Measurements from ENCODE around the gene PKHD1. TPM values are rescaled to one million over a fixed set of nuclear protein-coding genes. Genes with fewer than 3 reads are reported as not detected.
A peak's percentile ranks its signal among the peaks of the same experiment; 100 is the strongest.

PKHD1 gene
- under 0.01 TPM in 1 of 2 replicates, not detected in the other for total RNA-seq (2014; rRNA removed; shearing (Covaris generic))

GRCh38 chr6:52087498-52087999 is at the start of gene PKHD1:
Gene PKHD1 (minus strand): TSS chr6:52087613. CDS start chr6:52084933, 2,680 bp downstream.
- DNase-seq (ENCODE audit: low read depth) = peak; percentile 20

GRCh38 chr6:52136934-52137467 is 49.6 kb upstream of the PKHD1 start:
- no peak for DNase-seq (ENCODE audit: low read depth)

- no peak for DNase-seq (ENCODE audit: low read depth)
These were observed 48.6 kb upstream of the PKHD1 start for GRCh38 chr6:52136055-52136454.

GRCh38 chr6:52135217-52135616 is 47.8 kb upstream of the PKHD1 start:
- no peak for DNase-seq (ENCODE audit: low read depth)

- DNase-seq (ENCODE audit: low read depth) = no peak
These were observed 46.6 kb upstream of the PKHD1 start for GRCh38 chr6:52134011-52134410.

- no peak for DNase-seq (ENCODE audit: low read depth)
These were observed 45.9 kb upstream of the PKHD1 start for GRCh38 chr6:52133324-52133723.

GRCh38 chr6:52132292-52132691 is 44.9 kb upstream of the PKHD1 start:
- no peak for DNase-seq (ENCODE audit: low read depth)

DNA sequence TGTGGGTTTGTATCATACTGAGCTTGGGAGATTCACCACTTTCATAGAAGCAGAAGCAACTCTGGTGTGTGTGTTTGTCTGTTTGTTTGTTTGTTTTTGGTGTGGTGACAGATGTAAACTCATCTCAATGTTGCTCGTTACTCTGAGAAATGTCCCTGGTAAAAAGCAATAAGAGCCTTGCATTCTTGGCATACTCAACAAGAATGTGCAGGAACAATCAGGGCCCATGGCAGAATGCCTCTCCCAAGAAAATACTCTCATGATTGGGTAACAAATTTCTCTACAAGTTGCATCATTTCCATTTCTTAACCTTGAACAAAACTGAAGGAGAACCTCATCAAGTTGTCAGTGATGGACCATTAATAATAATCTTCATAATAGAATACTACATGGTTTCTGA is 43.0 kb upstream of the PKHD1 start:
- DNase-seq (ENCODE audit: low read depth) = no peak

- no peak for DNase-seq (ENCODE audit: low read depth)
These were observed 40.5 kb upstream of the PKHD1 start for GRCh38 chr6:52127957-52128356.

DNA sequence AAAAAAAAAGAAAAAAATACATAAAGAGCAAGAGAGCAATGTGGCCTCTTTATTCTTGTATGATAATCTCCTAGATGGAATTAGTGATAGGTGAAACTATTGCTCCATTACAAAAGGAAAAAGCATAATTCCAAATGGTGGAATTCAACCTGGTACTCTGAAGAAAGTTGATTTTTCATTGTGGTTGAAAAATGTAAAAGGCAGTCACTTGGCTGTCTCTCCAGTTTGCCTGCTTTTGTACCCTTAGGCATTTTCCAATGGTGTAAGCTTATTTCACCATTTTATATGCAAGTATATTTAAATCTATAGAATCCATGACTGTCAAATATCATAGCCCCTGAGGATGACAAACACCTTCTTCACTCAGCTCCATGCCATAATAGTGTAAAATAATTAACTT is 38.8 kb upstream of the PKHD1 start:
- no peak for DNase-seq (ENCODE audit: low read depth)

GRCh38 chr6:52125572-52125971 is 38.2 kb upstream of the PKHD1 start:
- DNase-seq (ENCODE audit: low read depth) = no peak

- no peak for DNase-seq (ENCODE audit: low read depth)
These were observed 37.7 kb upstream of the PKHD1 start for GRCh38 chr6:52125139-52125538.

DNA sequence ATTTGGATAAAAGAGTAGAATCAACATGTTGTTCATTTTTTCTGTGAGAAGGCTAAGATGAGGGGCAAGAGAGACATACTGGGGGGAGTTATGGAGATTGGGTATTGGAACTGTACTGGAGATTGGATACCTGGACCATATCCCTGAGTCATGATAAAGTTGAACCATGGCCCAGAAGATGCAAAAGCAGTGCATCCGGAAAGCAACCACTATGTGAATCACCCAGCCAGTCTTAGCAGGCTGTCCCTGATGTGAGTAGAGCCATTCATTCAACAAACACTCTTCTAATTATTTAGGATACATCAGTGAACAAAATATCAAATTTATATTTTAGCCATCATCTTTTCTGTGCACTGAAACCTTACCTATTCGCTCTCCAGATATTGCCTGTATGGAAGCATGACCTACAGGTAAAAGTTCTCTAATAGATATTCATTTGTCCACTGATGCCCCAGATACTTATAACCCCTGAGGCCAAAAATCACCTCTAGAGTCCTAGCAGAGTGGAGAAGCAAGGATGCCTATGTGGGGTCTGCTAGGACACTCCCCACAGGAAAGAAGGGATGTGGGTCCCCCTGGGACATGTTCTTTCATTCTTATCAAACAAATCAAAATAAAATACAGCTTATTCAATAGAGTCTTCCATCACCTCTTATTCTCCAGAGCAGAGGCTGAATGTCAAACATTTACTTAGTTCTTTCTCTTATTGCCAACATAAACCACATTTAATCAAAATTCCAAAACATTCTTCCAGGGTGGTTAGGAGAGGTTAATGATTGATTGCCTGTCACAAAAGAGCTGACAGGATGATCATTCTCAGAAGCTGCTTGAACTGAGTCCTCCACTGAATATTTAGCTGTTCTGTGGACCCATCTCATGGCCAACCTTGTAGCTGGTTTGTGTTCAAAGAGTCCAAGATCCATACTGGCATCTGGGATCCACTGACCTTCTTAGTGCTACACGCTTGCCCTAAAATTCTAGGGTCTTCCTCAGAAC is 37.0 kb upstream of the PKHD1 start:
- no peak for DNase-seq (ENCODE audit: low read depth)

DNA sequence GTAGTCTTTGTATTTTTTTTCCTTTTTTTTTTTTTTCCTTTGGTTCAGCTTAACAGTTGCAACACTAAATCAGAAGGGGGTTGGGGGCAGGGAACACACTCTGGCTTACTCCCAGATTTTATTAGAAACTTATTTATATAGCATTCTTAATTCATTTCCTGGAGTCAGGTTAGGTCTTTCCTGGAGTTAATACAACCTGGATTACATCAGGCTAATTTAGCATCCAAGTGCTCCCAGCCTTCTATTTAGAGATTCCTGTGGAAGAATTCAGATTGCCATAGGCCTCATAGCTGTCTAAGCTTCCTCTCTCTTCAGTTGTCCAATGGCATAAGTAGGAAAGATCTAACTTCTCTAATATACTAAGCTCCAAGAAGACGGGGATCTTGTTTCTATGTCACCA is 35.8 kb upstream of the PKHD1 start:
- no peak for DNase-seq (ENCODE audit: low read depth)

GRCh38 chr6:52117352-52117751 is 29.9 kb upstream of the PKHD1 start:
- no peak for DNase-seq (ENCODE audit: low read depth)

- DNase-seq (ENCODE audit: low read depth) = no peak
These were observed 29.2 kb upstream of the PKHD1 start for GRCh38 chr6:52116605-52116948.

GRCh38 chr6:52115891-52116604 is 28.6 kb upstream of the PKHD1 start:
- DNase-seq (ENCODE audit: low read depth) = no peak

GRCh38 chr6:52115145-52115741 is 27.8 kb upstream of the PKHD1 start:
- peak; percentile 23 for DNase-seq (ENCODE audit: low read depth)

GRCh38 chr6:52109171-52109571 is 21.8 kb upstream of the PKHD1 start:
- no peak for DNase-seq (ENCODE audit: low read depth)

- peak; percentile 50 for DNase-seq (ENCODE audit: low read depth)
These were observed 20.7 kb upstream of the PKHD1 start for GRCh38 chr6:52108128-52108527.

DNA sequence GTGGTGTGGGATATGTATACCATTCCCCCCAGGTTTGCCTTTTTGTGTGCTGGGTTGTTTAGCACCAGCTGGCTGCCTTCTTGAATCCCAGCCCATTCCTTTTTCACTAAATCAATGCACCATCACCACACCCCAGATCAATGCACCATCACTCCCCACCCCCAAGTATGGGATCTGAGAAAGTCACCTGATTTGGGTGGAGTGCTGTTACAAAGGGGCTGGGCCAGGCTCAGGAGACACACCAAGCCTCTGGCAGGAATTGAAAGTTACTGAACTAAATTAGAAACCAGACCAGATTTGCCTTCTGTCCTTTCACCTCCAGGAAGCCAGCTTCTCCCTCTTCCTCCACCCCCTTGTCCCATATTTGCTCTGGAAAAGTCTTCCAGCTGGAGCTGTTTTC is 19.6 kb upstream of the PKHD1 start:
- DNase-seq (ENCODE audit: low read depth) = no peak

DNA sequence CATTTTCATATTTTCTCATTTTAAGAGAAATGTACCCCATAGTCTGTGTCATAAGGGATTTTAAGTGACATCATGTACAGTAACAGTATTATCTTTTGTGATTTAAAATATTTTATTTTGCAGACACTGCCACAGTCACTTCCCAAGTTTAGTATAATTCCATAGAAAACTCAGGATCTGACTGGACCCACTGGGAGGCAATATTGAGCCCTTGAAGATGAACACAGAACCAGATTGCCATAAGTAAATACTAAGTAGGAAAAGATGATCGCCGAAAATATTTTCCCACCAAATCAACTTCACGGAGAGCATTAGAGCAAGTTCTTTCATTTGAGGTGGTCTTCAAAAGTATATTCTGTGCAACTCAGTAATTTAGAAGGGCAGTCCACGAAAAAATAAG is 17.6 kb upstream of the PKHD1 start:
- no peak for DNase-seq (ENCODE audit: low read depth)

Data from Daoy (cell line).